Body of pancreas (tissue), 4 donors: Measurements from ENCODE around the gene KANK4. TPM values are rescaled to one million over a fixed set of nuclear protein-coding genes. Genes with fewer than 3 reads are reported as not detected.

Source experiments
- ATAC-seq: fragments of 150-250 bp; one replicate; pipeline ENCODE4 v1.9.1; 2016
- DNase-seq, 4 donors: peaks; one replicate each; pipeline ENCODE4 v3.0.0-alpha.2; 2019
- H3K27ac ChIP-seq, 4 donors: fragments of 200-600 bp; sonication (generic); 1 replicate in 3 of 4; 2 replicates in 1 of 4; pipeline versions ENCODE4 v1.5.1 to v1.6.1; 2016 to 2019; ENCODE audit warnings: mild to moderate bottlenecking in 1 of 4, mixed read lengths in 1 of 4, moderate library complexity in 1 of 4
- H3K27me3 ChIP-seq, 2 donors: fragments of 200-600 bp; sonication (generic); one replicate each; pipeline ENCODE4 v1.6.0; 2016; ENCODE audit warnings: mild to moderate bottlenecking in 1 of 2
- H3K36me3 ChIP-seq, 2 donors: fragments of 200-600 bp; sonication (generic); replicated peaks in 1 of 2; 2 replicates each; pipeline ENCODE4 v1.5.1; 2016; ENCODE audit warnings: low read depth in 2 of 2; ENCODE audit not compliant: insufficient read depth in 1 of 2
- H3K4me1 ChIP-seq: fragments of 200-600 bp; sonication (generic); one replicate; pipeline ENCODE4 v1.6.0; 2016
- H3K4me3 ChIP-seq, 2 donors: fragments of 200-600 bp; sonication (generic); 1 replicate in 1 of 2; 2 replicates in 1 of 2; pipeline ENCODE4 v1.5.1; 2016 to 2019
- H3K9me3 ChIP-seq, 3 donors: fragments of 200-600 bp; sonication (generic); 1 replicate in 2 of 3; 2 replicates in 1 of 3; pipeline ENCODE4 v1.5.1; 2016
- POLR2A ChIP-seq, 3 donors: fragments of 450-650 bp; IDR thresholded peaks; one replicate each; pipeline ENCODE4 v1.6.1; 2016; ENCODE audit warnings: antibody characterized with exemption in 3 of 3, mild to moderate bottlenecking in 2 of 3
- WGBS, 2 donors: methylation state at CpG; one replicate each; pipeline ENCODE4 v1.1.5; 2017; 5-methylcytosine and 5-hydroxymethylcytosine counted together
- intact Hi-C: fragments of 100-400 bp; cut with DNase I; formaldehyde crosslinking; loops from one replicate; pipeline ENCODE4 v1.15.1; 2023
- total RNA-seq, 2 donors: library from RNA; depleted of rRNA; stranded (reverse); fragments of >200 nt; gene quantifications; one replicate each; pipeline ENCODE4 v1.1.0, GENCODE V29; 2016
- TF ChIP-seq, protein P1 (sequence below), 7 experiments: fragments of 450-650 bp in 4 of 7; fragments of 200-600 bp in 3 of 7; sonication (generic) in 3 of 7; IDR thresholded peaks; one replicate each; pipeline ENCODE4 v1.5.1; 2016 to 2019; ENCODE audit warnings: antibody characterized with exemption in 7 of 7

The KANK4 gene
- total RNA-seq, 2 donors from 2014 or later, result 9.1 to 23.7 TPM

DNA sequence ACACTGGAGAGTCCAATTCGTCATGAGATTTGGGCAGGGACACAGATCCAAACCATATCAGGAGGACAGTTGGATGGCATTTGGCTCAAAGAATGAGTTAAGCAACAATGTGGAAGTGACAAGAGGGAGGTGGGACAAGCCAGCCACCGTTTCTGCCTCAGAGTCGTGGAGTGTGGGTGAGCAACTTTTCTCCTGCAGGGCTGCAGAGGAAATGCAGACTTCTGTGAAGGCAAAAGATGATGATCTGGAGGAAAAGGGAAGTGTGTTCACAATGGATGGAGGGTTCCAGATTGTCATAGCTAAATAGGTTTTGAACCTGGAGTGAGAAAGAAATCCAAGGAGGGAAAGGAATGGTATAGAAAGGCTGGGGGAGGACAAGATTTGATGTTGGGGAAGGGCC lies 16.4 kb upstream of the KANK4 start:
- 59 to 60% methylated on average over 3 of the region's 3 CpGs for WGBS, 2 donors
- H3K4me1 ChIP-seq, result peaks cover 4% of the 10 kb centered on the region
- DNase-seq (no peak), ATAC-seq (no peak)
- intact Hi-C loops, result no loop called here
- no peaks in the 10 kb centered on the region for H3K27me3 ChIP-seq
- H3K9me3 ChIP-seq, result no peaks in the 10 kb centered on the region
- no peak overlapping the region for H3K27ac ChIP-seq
- no peak for TF ChIP-seq POLR2A (IDR thresholded peaks at IDR 0.05)
- TF ChIP-seq, protein P1, sequence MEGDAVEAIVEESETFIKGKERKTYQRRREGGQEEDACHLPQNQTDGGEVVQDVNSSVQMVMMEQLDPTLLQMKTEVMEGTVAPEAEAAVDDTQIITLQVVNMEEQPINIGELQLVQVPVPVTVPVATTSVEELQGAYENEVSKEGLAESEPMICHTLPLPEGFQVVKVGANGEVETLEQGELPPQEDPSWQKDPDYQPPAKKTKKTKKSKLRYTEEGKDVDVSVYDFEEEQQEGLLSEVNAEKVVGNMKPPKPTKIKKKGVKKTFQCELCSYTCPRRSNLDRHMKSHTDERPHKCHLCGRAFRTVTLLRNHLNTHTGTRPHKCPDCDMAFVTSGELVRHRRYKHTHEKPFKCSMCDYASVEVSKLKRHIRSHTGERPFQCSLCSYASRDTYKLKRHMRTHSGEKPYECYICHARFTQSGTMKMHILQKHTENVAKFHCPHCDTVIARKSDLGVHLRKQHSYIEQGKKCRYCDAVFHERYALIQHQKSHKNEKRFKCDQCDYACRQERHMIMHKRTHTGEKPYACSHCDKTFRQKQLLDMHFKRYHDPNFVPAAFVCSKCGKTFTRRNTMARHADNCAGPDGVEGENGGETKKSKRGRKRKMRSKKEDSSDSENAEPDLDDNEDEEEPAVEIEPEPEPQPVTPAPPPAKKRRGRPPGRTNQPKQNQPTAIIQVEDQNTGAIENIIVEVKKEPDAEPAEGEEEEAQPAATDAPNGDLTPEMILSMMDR (IDR thresholded peaks at IDR 0.05), result no peak
- H3K4me3 ChIP-seq, result no peak overlapping the region
- no peaks in the 10 kb centered on the region for H3K36me3 ChIP-seq

DNA sequence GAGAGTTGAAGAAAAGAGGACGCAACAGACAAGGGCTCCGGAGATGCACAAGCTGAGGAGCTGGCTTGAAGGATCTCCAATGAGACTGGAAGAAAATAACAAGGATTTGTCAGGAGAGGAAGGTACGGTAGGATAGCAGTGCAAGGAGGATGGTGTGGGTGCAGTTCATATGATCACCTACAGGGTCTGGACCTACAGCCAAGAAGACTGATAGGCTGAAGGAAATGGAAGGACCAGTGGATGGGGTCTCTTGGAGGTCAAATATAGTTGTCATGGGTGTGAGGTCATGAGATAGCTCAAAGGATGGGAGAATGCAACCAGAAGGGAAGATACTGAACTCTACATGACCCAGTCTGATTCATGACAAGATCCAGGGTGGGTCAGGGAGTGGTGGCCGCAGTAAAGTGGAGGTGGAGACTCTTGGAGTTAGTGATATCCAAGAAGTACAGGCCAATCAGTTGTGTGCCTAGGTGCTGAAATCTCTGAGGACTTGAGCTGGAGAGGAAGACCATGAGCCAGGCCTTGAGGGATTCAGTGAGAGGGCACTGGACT lies 15.3 kb upstream of the KANK4 start:
- Histone ChIP-seq H3K4me1 (peaks cover 4% of the 10 kb centered on the region), H3K9me3 (no peaks in the 10 kb centered on the region), H3K36me3 (no peaks in the 10 kb centered on the region), H3K27ac (no peak overlapping the region), H3K27me3 (no peaks in the 10 kb centered on the region), H3K4me3 (no peak overlapping the region)
- TF ChIP-seq, protein P1 (IDR thresholded peaks at IDR 0.05), result no peak
- no peak for TF ChIP-seq POLR2A (IDR thresholded peaks at IDR 0.05)
- ATAC-seq, result no peak
- intact Hi-C loops, result no loop called here
- 95 to 98% methylated on average over 4 of the region's 4 CpGs for WGBS, 2 donors
- DNase-seq, result no peak

- ATAC-seq, result no peak
- TF ChIP-seq, protein P1 (IDR thresholded peaks at IDR 0.05), result no peak
- no peak for TF ChIP-seq POLR2A (IDR thresholded peaks at IDR 0.05)
- Histone ChIP-seq H3K9me3 (no peaks in the 10 kb centered on the region), H3K4me3 (no peak overlapping the region), H3K27ac (no peak overlapping the region), H3K27me3 (no peaks in the 10 kb centered on the region), H3K4me1 (peaks cover 4% of the 10 kb centered on the region), H3K36me3 (no peaks in the 10 kb centered on the region)
- intact Hi-C loops, result no loop called here
- WGBS, 2 donors, result 77 to 84% methylated on average over 4 to 7 of the region's 7 CpGs
- no peak for DNase-seq
Measured at GRCh38 chr1:62333441-62333840, 14.2 kb upstream of the KANK4 start.

DNA sequence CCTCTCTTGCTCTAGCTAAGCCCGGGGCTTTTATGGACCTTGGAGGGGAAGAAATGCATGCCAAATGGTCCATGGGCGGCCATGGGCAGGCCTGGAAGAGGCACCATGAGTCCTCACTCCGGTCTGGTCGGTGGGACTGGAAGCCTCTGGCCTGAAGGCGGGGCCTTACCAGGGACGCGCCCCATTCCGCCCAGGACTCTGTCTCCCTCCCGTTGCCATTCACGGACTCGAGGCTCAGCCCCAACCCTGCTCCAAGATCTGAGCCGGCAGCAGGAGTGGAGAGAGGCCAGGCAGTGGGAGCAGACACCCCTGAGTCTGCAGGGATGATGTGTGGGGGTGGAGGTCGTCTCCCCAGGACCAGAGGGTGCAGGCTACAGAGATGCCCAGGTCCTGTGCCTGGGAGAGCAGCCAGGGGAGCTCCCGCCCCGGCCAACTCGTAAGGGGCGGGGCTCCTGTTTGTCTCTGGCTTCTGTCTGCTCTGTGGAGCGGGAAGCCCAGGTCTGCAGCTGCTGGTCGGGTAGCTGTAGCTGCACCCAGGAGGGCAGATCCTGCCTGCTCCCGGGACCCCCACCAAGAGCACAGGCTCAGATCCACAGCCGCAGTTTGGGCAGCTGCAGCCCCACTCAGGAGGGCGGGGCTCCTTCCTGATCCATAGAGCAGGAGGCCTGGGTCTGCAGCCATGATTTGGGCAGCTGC lies 8.3 kb upstream of the KANK4 start:
- TF ChIP-seq POLR2A (IDR thresholded peaks at IDR 0.05), result no peak
- TF ChIP-seq, protein P1 (IDR thresholded peaks at IDR 0.05), result no peak
- Histone ChIP-seq H3K36me3 (no peaks in the 10 kb centered on the region), H3K27ac (no peak overlapping the region), H3K4me3 (no peak overlapping the region), H3K4me1 (no peaks in the 10 kb centered on the region), H3K27me3 (no peaks in the 10 kb centered on the region), H3K9me3 (no peaks in the 10 kb centered on the region)
- WGBS, 2 donors, result 72 to 80% methylated on average over 7 to 22 of the region's 22 CpGs
- ATAC-seq, result no peak
- intact Hi-C loops, result no loop called here
- no peak for DNase-seq

DNA sequence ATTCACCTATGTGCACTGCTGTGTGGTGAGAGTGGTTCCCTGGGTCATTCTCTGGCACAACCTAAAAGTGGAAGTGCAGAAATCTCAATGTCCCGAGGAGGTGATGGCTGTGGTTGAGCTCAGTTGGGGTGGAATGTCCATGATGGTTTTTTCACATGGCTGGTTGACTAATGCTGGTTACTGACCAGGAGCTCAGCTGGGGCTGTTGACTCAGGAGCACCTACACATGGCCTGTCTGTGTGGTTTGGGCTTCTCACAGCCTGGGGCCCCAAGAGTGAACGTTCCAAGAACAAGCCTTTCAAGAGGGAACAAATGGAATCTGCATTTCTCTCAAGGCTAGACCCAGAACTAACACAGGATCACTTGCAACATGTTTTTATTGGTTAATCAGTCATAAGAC lies 6.4 kb upstream of the KANK4 start:
- H3K4me3 ChIP-seq, result no peak overlapping the region
- H3K36me3 ChIP-seq, result no peaks in the 10 kb centered on the region
- no peaks in the 10 kb centered on the region for H3K9me3 ChIP-seq
- no peak overlapping the region for H3K27ac ChIP-seq
- WGBS, 2 donors, result 80 to 85% methylated on average over 1 to 2 of the region's 2 CpGs
- intact Hi-C loops, result no loop called here
- no peaks in the 10 kb centered on the region for H3K27me3 ChIP-seq
- DNase-seq (no peak), ATAC-seq (no peak)
- TF ChIP-seq, protein P1 (IDR thresholded peaks at IDR 0.05), result no peak
- TF ChIP-seq POLR2A (IDR thresholded peaks at IDR 0.05), result no peak
- no peaks in the 10 kb centered on the region for H3K4me1 ChIP-seq
